Lower leg skin (tissue), 3 donors: Measurements from ENCODE around the gene AMER2.
"Not testable (repeated sequence)": the region's sequence is repeated elsewhere in the genome, so short reads cannot be mapped to it uniquely, and the experiment has no call there.

ENCODE experiments used
- POLR2A ChIP-seq, 2 donors: fragments of 450-650 bp; IDR thresholded peaks; one replicate each; pipeline ENCODE4 v1.6.1; 2016 to 2017; ENCODE audit warnings: antibody characterized with exemption in 2 of 2, mild to moderate bottlenecking in 1 of 2, moderate library complexity in 1 of 2
- TF ChIP-seq, protein P1 (sequence below), 3 donors: fragments of 450-650 bp; IDR thresholded peaks; one replicate each; pipeline ENCODE4 v1.5.1; 2016; ENCODE audit warnings: antibody characterized with exemption in 3 of 3, mild to moderate bottlenecking in 3 of 3, moderate library complexity in 2 of 3

DNA sequence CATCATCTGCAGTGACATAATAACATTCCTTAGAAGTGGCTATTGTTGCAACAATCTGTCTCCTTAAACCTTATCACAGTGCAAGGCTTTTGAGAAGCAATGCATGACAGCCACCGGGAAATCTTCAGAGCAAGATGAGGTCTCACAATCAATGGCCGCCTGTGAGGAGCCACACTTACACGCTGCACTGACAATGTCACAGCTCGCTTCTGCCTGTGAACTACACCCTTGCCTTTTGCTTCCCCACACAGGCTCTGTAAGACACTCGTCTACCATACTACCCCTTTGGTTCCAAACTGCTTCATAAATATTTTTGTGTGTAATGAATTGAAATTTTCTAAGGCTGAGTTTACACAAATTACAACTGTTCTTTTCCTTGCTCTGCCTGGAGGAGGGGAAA, 6.9 kb downstream of the AMER2 start:
- TF ChIP-seq POLR2A (IDR thresholded peaks at IDR 0.05) = not testable (repeated sequence)
- TF ChIP-seq, protein P1, sequence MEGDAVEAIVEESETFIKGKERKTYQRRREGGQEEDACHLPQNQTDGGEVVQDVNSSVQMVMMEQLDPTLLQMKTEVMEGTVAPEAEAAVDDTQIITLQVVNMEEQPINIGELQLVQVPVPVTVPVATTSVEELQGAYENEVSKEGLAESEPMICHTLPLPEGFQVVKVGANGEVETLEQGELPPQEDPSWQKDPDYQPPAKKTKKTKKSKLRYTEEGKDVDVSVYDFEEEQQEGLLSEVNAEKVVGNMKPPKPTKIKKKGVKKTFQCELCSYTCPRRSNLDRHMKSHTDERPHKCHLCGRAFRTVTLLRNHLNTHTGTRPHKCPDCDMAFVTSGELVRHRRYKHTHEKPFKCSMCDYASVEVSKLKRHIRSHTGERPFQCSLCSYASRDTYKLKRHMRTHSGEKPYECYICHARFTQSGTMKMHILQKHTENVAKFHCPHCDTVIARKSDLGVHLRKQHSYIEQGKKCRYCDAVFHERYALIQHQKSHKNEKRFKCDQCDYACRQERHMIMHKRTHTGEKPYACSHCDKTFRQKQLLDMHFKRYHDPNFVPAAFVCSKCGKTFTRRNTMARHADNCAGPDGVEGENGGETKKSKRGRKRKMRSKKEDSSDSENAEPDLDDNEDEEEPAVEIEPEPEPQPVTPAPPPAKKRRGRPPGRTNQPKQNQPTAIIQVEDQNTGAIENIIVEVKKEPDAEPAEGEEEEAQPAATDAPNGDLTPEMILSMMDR (IDR thresholded peaks at IDR 0.05) = not testable (repeated sequence)
